ENCODE measurements around the gene CCDC124.
"Not testable (repeated sequence)": the region's sequence is repeated elsewhere in the genome, so short reads cannot be mapped to it uniquely, and the experiment has no call there.

Gene CCDC124, protein sequence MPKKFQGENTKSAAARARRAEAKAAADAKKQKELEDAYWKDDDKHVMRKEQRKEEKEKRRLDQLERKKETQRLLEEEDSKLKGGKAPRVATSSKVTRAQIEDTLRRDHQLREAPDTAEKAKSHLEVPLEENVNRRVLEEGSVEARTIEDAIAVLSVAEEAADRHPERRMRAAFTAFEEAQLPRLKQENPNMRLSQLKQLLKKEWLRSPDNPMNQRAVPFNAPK

DNA sequence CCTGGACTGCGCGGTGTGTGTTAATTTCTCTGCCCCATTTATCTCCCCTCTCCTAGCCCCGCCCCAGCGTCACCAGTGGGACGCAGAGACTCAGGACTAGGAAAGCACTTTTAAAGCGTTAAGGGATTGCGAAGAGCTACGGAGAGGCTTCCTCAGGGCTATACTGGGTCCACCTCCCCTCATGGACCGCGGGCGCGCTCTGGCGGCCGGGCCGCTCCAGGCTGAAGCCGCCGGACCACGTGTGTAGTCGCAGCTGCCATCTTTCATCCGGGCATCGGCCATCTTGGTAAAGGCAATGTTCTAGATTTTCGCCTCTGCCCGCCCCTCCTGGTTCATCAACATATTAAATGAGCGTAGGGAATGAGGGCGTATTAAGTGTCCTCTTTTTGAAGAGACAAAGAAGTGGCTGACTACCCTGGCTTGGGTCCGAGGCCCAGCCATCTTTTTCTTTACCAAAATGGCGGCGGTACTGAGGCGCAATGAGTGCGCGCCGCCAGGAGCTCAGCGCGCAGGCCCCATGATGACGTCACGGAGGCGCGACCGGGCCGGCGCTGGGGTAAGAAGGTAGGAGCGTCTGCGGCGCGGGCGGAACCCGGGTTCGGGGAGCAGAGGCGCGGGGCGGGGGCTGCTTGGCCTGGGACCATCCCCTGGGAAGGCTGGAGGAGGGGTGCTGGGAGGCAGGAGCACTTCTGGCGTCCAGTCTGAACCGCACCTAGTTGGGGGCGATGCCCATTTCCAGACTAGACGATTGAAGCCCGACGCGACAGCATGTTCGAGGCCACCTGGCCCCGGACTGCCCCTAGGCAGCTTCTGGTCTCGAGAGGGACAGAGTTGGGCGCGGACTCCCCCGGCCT lies at the start of gene CCDC124:
CCDC124 (plus strand) TSS at position 531 of the 854 bp plus-strand sequence. CDS start 3,406 bp downstream, outside the sequence.
- DNase-seq, result peak; percentile 94

DNA sequence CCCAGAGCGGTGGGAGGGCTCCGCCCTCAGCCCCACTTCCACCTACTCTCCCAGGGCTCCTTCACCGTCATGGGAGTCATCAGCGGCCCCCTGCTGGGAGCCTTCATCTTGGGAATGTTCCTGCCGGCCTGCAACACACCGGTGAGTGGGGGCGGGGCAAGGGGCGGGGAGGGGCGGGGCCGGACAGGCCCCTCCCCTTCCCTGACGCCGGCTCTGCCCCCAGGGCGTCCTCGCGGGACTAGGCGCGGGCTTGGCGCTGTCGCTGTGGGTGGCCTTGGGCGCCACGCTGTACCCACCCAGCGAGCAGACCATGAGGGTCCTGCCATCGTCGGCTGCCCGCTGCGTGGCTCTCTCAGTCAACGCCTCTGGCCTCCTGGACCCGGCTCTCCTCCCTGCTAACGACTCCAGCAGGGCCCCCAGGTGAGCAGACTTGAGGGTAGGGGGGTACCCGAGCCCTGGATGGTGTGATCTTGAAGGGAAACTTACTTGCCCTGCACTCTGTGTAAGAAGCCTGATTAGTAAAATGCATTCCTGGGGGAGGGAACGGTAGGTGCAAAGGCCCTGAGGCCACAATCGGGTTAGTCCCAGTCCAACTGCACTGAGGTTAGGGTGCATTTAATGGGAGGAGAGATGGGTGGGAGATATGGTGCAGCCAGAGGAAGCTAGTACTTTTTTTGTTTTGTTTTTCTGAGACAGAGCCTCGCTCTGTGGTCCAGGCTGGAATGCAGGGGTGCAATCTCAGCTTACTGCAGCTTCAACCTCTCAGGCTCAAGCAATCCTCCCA lies 49.0 kb upstream of the CCDC124 start:
- DNase-seq, result no peak

DNA sequence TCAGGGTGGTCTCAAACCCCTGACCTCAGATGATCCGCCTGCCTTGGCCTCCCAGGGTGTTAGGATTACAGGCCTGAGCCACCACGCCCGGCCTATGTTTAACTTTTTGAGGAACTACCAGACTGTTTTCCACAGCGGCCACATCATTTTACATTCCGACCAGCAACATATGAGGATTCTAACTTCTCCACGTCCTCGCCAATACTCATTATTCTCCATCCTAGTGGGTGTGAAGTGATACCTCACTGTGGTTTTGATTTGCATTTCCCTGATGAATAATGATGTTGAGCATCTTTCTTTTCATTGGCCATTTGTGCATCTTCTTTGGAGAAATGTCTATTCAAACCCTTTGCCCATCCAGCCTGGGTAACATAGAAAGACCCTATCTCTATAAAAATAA lies 46.3 kb upstream of the CCDC124 start:
- DNase-seq, result no peak

DNA sequence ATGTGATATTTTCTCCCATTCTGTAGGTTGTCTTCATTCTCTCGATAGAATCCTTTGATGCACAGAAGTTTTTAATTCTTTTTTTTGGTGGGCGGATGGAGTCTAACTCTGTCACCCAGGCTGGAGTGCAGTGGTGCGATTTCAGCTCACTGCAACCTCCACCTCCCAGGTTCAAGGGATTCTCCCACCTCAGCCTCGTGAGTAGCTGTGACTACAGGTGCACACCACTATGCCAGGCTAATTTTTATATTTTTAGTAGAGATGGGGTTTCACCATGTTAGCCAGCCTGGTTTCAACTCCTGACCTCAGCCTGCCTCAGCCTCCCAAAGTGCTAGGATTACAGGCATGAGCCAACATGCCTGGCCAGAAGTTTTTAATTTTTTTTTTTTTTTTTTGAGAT lies 45.6 kb upstream of the CCDC124 start:
- DNase-seq, result peak; percentile 45

DNA sequence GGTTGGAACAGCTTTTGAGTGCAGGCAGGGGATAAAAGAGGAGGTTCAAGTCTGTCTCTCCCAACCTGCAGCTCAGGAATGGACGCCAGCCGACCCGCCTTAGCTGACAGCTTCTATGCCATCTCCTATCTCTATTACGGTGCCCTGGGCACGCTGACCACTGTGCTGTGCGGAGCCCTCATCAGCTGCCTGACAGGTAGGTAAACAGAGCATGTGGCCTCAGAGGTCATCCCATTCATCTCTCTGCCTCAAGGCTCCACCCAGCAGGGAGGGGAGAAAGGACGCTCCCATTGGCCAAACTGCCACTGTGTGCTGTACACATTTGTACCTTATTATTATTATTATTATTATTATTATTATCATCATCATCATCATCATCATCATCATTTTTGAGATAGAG lies 44.6 kb upstream of the CCDC124 start:
- no peak for DNase-seq

DNA sequence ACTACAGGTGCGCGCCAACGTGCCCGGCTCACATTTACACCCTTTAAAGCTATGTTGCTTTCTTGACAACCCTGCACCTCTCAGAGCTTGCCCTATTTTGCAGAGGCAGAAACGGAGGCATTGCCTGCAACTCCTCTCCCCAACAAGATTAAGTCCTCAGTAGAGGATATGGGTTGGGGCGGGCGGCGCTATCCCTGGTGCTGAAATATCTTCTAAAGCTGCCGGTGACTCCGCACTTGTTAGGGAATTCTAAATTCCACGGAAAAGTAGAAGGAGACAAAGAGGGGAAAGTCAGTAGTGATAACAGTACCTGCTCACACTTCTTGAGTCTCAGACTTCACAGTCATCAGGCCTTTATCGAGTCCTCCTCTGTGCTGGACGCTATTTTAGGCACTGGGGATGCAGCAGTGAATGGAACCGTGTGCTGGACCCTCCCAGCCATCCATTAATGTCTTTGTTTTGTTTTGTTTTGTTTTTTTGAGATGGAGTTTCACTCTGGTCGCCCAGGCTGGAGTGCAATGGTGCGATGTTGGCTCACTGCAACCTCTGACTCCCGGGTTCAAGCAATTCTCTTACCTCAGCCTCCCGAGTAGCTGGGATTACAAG lies 43.1 kb upstream of the CCDC124 start:
- DNase-seq, result no peak

DNA sequence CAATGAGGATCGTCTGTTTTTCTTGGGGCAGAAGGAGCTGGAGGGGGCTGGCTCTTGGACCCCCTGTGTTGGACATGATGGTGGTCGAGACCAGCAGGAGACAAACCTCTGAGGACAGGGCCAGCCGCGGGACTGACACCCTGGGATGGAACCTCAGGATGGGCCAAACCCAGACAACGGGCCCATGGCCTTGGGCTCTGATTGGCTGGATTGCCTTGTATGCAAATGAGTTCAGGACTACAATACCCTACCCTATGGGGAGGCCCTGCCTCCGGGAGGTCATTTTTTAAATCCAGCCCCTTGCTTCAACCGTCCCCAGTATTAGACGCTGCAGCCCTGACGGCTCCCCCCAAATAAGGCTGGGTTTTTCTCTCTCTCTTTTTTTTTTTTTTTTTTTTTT lies 39.0 kb upstream of the CCDC124 start:
- no peak for DNase-seq

DNA sequence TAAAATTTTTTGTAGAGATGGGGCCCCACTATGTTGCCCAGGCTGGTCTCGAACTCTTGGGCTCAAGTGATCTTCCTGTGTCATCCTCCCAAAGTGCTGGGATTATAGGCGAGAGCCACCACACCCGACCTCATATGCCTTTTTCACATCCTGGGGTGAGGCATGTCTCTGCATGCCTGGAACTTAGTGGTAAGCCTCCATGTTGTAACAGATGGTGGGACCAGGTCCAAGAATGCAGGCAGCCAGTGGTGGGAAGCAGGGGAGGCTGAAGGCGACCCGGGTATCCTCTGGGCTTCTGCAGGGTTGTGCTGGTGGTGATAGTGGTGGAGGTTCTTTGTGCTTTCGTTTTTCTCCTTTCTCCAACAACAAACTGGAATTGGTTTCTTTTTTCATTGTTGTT lies 30.1 kb upstream of the CCDC124 start:
- peak; percentile 94 for DNase-seq

DNA sequence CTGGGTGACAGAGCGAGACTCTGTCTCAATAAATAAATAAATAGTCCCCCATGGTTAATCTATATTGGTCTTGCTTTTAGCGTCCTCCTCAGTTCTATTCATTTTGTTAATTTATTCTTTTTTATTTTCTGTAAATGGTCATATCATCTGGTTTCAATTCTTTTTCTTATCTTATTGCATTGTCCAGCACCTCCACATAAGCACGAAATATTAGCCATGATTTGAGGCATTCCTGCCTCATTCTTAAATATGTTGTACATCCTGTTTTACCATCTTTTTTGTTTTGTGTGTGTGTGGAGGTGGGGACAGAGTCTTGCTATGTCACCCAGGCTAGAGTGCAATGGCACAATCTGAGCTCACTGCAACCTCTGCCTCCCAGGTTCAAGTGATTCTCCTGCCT lies 24.6 kb upstream of the CCDC124 start:
- DNase-seq, result no peak

DNA sequence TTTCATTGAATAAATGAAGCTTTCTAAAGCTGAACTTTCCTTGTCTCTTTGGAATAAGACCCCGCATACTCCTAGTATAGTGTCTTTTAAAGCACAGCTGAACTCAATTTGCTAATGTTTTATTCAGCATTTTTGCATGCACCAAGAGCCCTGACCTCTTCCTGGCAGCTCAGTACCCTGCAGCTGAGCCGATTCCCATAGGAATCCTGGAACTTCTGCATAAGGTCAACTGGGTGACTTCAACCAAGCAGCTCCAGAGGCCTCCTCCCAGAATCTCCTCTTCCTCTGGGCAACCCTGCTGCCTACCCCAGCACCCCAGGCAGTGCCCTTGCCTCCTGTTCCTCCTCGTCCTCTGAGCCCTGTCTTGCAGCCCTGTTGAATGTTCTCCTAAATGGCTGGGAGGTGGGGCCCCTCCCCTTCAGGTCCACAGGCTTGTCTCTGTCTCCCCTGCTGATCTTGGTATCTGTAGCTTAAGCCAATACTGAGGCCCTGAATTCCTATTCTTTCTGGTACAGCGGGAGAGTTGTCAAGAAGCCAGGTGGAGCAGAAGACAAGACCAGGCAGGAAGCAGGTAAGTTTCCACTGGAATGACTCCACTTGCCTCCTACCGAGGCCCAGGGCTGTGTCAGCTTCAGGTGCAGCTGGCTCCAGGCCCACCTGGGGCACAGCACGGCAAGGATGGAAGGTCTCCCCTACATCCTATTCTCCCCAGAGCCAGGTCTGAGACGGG lies 23.6 kb upstream of the CCDC124 start:
- DNase-seq, result peak; percentile 83

DNA sequence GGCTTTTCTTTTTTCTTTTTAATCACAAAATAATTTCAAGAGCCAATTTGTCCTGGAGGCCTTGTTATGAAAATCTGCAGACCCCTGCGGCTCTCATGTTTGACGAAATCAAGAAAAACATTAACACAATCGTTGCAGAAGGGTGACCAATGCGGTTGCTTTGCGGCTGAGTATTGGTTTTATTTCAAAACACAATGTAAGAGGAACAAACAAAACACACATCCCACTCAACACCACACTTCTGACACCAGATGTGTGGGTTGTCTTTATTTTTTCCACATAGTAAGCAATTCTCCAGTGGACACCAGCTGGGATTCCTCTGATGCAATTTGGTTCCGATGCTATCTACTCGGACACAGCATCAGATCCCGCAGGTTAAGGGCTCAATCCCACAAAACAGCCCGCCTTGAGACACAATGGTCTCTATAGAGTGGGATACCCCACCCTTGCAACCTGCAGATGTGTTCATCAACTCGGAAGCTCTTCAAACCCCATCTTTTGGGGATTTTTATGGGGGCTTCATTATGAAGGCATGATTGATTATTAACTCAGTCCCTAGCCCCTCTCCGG lies 21.9 kb upstream of the CCDC124 start:
- DNase-seq, result no peak

DNA sequence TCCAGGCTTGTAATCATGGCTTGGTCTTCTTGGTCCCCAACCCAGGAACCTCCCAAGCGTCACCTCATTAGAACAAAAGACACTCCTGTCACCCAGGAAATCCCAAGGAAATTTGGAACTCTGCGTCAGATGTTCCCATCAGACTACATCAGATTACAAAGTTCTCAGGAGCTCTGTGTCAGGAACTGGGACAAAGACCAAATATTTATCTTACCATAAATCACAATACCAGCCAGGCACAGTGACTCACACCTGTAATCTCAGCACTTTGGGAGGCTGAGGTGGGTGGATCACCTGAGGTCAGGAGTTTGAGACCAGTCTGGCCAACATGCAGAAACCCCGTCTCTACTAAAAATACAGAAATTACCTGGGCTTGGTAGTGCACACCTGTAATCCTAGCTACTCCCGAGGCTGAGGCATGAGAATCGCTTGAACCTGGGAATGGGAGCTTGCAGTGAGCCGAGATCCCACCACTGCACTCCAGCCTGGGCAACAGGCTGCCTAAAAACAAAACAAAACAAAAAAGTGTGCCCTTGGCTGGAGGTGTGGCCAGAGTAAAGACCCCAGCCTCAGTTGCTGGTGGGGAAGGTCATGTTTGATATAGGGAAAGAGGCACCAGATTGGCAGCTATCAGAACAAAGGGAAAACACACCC lies 16.7 kb upstream of the CCDC124 start:
- no peak for DNase-seq

DNA sequence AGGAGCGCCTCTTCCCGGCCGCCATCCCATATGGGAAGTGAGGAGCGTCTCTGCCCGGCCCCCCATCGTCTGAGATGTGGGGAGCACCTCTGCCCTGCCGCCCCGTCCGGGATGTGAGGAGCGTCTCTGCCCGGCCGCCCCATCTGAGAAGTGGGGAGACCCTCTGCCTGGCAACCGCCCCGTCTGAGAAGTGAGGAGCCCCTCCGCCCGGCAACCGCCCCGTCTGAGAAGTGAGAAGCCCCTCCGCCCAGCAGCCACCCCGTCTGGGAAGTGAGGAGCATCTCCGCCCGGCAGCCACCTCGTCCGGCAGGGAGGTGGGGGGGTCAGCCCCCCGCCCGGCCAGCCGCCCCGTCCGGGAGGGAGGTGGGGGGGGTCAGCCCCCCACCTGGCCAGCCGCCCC lies 14.7 kb upstream of the CCDC124 start:
- not testable (repeated sequence) for DNase-seq

DNA sequence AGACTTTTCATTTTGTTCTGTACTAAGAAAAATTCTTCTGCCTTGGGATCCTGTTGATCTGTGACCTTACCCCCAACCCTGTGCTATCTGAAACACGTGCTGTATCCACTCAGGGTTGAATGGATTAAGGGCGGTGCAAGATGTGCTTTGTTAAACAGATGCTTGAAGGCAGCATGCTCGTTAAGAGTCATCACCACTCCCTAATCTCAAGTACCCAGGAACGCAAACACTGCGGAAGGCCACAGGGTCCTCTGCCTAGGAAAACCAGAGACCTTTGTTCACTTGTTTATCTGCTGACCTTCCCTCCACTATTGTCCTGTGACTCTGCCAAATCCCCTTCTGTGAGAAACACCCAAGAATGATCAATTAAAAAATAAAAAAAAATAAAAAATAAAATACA lies 13.7 kb upstream of the CCDC124 start:
- DNase-seq, result not testable (repeated sequence)

DNA sequence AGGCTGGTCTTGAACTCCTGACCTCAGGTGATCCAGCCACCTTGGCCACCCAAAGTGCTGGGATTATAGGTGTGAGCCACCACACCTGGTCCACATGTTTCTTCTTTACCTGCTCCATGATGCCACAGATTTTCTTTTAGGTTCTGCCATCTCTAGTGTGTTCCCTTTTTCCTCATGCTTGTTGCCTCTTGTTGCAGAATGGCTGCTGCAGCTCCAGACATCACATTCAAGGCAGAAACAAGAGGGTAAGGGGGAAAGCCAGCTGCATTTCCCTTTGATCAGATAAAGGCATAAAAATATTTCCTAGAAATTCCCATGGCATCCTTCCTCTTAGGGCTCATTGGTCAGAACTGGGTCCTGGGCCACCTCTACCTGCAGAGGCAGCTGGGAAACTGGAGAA lies 12.3 kb upstream of the CCDC124 start:
- DNase-seq, result no peak

DNA sequence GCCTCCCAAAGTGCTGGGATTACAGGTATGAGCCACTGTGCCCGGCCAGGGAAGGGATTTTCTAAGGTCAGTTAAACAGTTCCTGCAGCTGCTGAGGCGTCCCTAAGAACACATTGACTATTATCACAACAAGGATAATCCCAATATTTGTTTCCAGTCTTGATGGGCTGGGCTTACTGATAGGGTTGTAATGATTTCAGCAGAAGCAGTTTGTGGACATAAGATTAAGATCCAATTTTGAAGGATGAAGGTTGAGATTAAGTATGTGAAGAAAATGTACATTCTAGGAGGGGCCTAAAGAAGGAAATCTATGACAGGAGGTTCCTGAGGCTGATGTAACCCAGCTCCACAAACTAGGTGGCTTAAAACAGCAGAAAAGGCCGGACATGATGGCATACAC lies 10.7 kb upstream of the CCDC124 start:
- no peak for DNase-seq

DNA sequence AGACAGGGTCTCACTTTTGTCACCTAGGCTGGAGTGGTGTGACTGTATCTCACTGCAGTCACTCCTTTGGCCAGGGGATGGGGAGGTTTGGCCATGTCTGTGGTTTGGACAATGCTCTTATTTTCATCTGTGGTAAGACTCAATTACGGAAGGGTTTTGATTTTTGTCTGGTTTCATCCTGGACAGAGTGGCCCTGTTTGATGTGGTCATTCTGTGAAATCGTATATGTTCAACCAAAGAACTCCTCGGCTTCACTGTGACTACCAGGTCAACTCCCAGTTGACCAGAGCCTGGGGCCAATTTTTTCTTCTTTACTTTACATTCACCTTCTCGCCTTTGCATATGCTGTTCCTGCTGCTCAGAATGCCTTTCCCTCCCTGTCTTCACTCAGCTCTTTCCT lies 6.8 kb upstream of the CCDC124 start:
- DNase-seq, result no peak

DNA sequence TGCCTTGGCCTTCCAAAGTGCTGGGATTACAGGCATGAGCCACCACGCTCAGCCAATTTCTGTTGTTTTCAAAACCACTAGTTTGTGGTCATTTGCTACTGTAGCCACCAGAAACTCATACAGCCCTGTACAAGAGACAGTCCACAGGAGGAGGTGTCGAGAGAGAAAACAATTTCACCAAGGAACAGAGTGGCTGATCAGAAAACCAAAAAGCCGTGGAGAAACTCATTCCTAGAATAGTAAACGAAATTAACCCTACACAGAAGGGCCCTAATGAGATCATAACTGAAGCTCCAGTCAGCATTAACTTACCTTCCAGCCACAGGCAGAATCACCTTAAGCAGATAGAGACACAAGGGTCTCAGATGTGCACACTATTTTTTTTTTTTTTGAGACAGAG lies 3.8 kb upstream of the CCDC124 start:
- no peak for DNase-seq

DNA sequence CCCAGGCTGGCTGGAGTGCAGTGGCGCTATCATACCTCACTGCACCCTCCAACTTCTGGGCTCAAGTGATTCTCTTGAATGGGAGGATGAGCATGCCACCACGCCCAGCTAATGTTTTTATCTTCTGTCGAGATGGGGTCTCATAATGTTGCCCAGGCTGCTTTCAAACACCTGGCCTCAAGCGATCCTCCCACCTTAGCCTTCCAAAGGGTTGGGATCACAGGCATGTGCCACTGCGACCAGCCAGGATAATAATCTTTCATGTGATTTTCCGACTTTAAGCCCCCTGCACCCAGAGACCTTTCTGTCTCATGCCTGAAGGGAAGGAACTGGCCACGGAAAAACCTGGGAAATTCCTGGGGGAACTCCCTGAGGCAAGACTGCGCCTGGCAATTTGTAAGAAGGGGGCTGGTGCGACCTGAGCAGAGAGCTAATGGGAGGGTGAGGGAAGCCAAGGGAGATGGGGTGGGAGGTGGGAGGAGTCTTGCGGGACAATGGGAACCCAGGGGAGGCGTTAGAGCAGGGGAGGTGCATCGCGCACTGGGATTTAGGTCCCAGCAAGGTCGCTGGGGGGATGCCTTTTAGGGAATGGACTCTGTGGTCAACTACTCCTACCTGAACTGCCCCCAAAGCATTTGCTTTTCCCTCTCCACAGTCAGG lies 1.2 kb upstream of the CCDC124 start:
- no peak for DNase-seq

DNA sequence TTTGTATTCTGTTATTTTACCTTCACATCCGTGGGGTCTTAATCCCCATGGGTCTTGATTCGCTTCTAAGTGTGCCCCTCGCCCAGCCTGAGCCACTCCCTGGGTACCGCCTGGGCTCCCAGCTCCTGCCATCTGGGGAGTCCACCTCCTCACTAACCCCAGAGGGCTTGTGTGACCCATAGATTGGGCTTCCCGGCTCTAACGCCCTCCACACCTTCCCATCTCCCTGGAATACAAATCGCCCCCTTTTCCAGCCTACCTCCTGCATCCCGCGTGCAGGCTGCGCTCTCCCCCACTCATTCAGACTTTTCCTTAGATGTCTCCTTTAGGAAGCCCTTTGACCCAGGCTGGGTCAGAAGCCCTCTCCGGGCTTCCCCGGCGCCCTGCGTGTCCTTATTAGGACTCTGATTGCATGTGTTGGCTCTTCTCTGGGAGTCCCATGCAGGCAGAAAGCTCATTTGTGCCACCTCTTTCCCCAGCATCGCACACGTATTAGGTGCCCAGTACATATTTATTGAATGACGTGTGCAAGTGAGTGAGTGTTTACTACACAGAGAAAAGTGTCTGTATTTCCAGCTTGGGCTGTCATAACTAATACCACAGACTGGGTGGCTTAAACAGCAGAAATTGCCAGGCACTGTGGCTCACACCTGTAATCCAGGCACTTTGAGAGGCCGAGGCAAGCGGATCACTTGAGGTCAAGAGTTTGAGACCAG lies 757 bp downstream of the CCDC124 start:
- DNase-seq, result no peak

All from NCI-H2171 treated with DMSO at 0.1 percent for 48 hours (cell line).